ENCODE measurements around the gene SLC40A1.

The SLC40A1 gene

DNA sequence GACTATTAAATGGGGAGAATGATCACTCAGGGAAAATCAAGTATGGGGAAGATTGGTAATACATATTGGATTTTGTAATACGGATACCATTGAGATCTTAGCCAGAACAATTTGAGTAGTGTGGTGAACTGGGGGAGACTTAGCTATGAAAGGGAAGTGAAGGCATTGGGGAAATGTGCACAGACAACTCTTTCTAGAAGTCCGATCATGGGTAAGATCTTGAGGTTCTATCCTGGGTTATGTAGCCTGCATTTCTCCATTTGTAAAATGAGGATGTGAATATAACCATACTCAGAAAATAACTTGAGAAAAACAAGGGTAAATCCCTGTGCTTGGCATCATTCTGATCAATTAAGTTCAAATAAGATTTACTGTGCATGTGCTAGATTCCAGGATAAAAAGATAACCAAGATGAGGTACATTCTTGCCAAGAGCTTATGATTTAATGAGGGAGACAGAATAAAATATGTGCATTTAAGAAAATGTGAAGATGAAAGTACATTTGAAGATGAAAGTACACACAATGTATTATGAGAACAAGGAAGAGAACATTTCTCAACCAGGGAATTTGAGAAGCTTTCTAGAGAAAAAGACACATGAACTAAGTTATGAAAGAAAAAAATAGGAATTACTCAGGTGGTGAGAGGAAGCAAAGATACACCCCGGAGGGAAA is 49.5 kb downstream of the SLC40A1 start:
- Mint-ChIP-seq H3K4me3 (no peak overlapping the region), H3K36me3 (no peaks in the 10 kb centered on the region), H3K27me3 (peaks cover 15% of the 10 kb centered on the region), H3K4me1 (no peaks in the 10 kb centered on the region), H3K27ac (no peak overlapping the region), H3K9me3 (peaks cover 1% of the 10 kb centered on the region)
- ATAC-seq (ENCODE audit: low read depth) (no peak), DNase-seq (ENCODE audit: low spot score in 2 of 2) (no peak)

GRCh38 chr2:189528617-189529016 is 52.0 kb downstream of the SLC40A1 start:
- no peaks in the 10 kb centered on the region for H3K4me1 Mint-ChIP-seq
- no peak for DNase-seq (ENCODE audit: low spot score in 2 of 2)
- peaks cover 13% of the 10 kb centered on the region for H3K27me3 Mint-ChIP-seq
- ATAC-seq (ENCODE audit: low read depth) = no peak
- no peak overlapping the region for H3K4me3 Mint-ChIP-seq
- H3K9me3 Mint-ChIP-seq = no peaks in the 10 kb centered on the region
- no peaks in the 10 kb centered on the region for H3K36me3 Mint-ChIP-seq
- no peak overlapping the region for H3K27ac Mint-ChIP-seq

DNA sequence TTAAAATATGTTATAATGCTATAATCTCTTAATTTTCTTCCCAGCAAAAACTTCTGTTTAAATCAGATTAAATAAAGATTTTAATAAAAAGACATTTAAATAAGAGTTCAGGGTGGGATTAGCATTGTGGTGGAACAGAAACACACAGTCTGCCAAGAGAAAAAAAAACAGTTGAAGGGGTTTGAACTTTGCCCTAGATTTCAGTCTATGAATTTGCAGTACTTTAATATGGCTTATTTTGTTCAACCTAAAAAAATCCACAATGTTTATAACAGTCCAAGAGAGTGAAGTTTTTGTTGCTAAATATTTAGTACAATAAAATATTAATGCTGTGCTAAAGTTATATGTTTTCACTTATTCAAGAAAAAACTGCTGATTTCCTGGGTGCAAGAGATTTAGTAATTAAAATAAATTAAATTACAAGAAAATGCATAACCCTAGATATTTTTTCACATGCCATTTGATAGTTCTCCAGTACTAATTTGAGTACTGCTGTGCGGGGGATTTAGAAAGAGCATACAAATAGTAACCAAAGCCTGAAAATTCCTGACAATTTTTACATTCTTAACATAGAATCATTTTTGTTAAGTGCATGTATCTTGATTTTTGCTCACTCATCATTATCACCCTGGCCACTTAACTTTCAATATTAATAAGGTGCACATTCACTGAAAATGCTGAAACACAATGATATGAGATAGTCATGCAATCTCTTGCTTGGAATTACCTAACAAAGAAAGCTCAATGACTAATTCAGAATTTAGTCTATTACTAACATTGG is 52.6 kb downstream of the SLC40A1 start:
- H3K27ac Mint-ChIP-seq = no peak overlapping the region
- no peaks in the 10 kb centered on the region for H3K4me1 Mint-ChIP-seq
- no peaks in the 10 kb centered on the region for H3K9me3 Mint-ChIP-seq
- peaks cover 13% of the 10 kb centered on the region for H3K27me3 Mint-ChIP-seq
- no peak overlapping the region for H3K4me3 Mint-ChIP-seq
- DNase-seq (ENCODE audit: low spot score in 2 of 2) (no peak), ATAC-seq (ENCODE audit: low read depth) (no peak)
- H3K36me3 Mint-ChIP-seq = no peaks in the 10 kb centered on the region

GRCh38 chr2:189527041-189527750 is 53.4 kb downstream of the SLC40A1 start:
- no peak overlapping the region for H3K27ac Mint-ChIP-seq
- ATAC-seq (ENCODE audit: low read depth) (no peak), DNase-seq (ENCODE audit: low spot score in 2 of 2) (no peak)
- no peaks in the 10 kb centered on the region for H3K36me3 Mint-ChIP-seq
- H3K4me3 Mint-ChIP-seq = no peak overlapping the region
- H3K27me3 Mint-ChIP-seq = peaks cover 13% of the 10 kb centered on the region
- H3K4me1 Mint-ChIP-seq = no peaks in the 10 kb centered on the region
- no peaks in the 10 kb centered on the region for H3K9me3 Mint-ChIP-seq

GRCh38 chr2:189526241-189526640 is 54.3 kb downstream of the SLC40A1 start:
- Mint-ChIP-seq H3K4me1 (no peaks in the 10 kb centered on the region), H3K27me3 (peaks cover 13% of the 10 kb centered on the region), H3K9me3 (no peaks in the 10 kb centered on the region), H3K4me3 (no peak overlapping the region), H3K27ac (no peak overlapping the region), H3K36me3 (no peaks in the 10 kb centered on the region)
- no peak for DNase-seq (ENCODE audit: low spot score in 2 of 2)
- ATAC-seq (ENCODE audit: low read depth) = no peak

DNA sequence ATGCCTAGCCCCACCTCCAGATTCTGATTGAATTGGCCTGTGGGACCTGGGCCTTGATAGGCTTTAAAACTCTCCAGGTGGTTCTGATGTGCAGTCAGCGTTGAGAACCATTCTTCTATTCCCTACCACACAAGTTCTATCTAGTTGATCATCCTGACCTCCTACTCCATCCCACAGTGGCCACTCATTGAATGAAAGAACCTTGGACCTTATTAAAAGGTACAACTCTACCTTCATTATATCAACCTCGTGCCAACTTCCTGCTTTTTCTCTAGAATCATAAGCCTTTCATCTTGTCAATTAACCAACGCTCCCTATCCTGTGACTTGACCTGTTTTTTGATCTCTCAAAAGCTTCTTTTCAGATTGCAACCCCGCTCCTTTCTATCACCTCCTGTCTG is 55.8 kb downstream of the SLC40A1 start:
- H3K36me3 Mint-ChIP-seq = no peaks in the 10 kb centered on the region
- no peaks in the 10 kb centered on the region for H3K4me1 Mint-ChIP-seq
- DNase-seq (ENCODE audit: low spot score in 2 of 2) (no peak), ATAC-seq (ENCODE audit: low read depth) (no peak)
- H3K9me3 Mint-ChIP-seq = no peaks in the 10 kb centered on the region
- no peak overlapping the region for H3K4me3 Mint-ChIP-seq
- H3K27ac Mint-ChIP-seq = no peak overlapping the region
- H3K27me3 Mint-ChIP-seq = peaks cover 8% of the 10 kb centered on the region

DNA sequence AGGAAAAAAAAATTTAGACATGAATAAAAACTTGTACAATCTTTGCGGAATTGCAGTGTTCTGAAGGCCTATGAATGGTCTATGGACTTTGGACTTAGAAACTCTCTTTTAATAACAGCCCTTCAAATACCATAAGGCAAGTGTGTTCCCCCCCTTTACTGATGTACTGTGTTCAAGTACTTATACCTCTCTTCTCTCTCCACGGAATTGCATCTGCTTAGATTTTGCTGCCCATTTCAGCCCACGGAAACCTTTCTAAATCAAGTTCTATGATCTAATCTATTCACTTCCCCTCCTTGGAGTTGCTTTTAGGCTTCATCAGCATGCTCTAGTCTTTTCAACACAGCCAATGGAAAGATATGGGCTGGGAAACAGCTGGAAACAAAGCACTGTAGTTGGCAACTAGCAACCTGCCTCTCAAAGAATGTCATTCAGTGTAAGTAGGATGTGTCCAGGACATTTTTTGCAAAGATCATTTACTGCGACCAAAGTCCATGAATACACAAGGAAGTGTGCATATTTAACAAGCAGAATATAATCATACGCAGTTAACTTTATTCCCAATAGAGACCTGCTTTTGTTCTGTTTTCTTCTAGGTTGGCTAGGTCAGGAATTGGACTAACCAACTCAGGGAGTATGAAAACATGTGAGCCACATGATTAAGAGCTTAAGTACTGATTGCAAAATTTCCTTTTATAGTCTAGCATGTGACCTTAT is 58.0 kb downstream of the SLC40A1 start:
- H3K9me3 Mint-ChIP-seq = no peaks in the 10 kb centered on the region
- no peak for DNase-seq (ENCODE audit: low spot score in 2 of 2)
- no peaks in the 10 kb centered on the region for H3K36me3 Mint-ChIP-seq
- no peak overlapping the region for H3K27ac Mint-ChIP-seq
- H3K4me1 Mint-ChIP-seq = no peaks in the 10 kb centered on the region
- ATAC-seq (ENCODE audit: low read depth) = no peak
- no peak overlapping the region for H3K4me3 Mint-ChIP-seq
- H3K27me3 Mint-ChIP-seq = peaks cover 8% of the 10 kb centered on the region

DNA sequence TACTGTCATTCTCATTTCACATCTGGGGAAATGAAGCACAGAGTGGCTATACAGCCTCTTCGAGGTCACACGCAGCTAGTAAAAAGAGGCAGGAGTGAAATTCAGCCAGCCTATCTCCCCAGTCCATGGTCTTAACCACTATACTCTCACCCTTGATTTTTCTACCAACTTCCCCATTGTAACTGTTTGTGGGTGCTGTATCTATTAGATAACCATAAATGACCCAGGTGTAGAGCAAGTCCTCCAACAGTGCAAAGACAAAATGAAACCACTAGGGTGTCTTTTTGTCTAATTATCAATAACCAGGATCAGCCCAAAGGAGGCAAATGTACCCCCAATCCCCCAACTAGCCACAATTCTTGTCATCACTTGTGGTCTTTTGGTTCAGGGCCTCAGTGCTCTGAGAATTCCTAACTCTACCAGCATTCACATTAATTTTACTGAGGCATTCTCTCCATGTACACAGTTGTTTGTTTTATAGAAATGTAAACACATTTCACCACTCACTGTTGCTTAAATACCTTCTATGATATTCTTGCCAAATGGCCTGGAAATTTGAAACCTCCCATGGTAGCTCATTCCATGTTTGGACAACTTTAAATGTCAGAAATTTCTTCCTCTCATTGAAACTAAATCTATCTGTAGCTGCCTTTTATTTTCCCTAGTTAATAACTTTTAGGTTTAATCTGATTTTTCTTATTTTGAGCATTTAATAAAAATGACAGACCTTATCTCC is 58.7 kb downstream of the SLC40A1 start:
- H3K36me3 Mint-ChIP-seq = no peaks in the 10 kb centered on the region
- H3K4me3 Mint-ChIP-seq = no peak overlapping the region
- no peak for ATAC-seq (ENCODE audit: low read depth)
- H3K27me3 Mint-ChIP-seq = peaks cover 8% of the 10 kb centered on the region
- H3K4me1 Mint-ChIP-seq = no peaks in the 10 kb centered on the region
- peaks cover 5% of the 10 kb centered on the region for H3K9me3 Mint-ChIP-seq
- no peak for DNase-seq (ENCODE audit: low spot score in 2 of 2)
- H3K27ac Mint-ChIP-seq = no peak overlapping the region

DNA sequence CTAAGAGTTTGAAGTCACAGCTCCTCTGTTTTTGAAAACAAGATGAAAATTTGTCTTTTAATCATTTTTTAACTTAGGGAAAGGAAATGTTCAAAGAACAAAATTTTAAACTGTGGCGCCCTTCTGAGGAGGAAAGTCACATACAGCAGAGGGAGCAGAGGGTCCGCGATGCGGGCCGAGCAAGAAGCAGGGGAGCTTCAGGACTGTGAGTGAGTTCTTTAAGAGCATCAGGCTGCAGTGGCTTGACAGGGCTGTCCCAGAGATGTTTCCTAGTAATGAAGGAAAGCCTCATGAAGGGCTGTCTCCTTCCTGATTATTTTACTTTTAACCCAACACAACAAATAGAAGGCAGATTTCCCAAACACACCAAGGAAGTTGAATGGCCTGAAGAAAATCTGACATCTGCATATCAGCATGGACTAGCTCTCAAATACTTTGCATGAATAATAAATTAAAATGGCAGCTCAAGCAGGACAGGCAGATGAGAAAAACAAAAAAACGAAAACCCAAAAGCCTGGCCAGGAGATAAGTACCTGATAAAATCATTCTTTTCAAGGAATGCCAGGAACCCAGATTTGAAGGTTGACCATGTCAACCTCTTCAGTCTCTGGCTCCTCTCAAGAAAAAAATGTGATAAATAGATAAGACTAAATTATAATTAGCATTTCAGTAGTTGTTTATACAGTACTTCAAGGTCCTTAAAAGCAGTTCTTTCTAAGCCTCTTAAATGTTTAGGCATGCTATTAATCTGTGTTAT is 60.8 kb downstream of the SLC40A1 start:
- H3K4me3 Mint-ChIP-seq = no peak overlapping the region
- H3K27me3 Mint-ChIP-seq = peaks cover 4% of the 10 kb centered on the region
- no peaks in the 10 kb centered on the region for H3K4me1 Mint-ChIP-seq
- H3K9me3 Mint-ChIP-seq = peaks cover 5% of the 10 kb centered on the region
- DNase-seq (ENCODE audit: low spot score in 2 of 2) (no peak), ATAC-seq (ENCODE audit: low read depth) (no peak)
- no peak overlapping the region for H3K27ac Mint-ChIP-seq
- H3K36me3 Mint-ChIP-seq = no peaks in the 10 kb centered on the region

DNA sequence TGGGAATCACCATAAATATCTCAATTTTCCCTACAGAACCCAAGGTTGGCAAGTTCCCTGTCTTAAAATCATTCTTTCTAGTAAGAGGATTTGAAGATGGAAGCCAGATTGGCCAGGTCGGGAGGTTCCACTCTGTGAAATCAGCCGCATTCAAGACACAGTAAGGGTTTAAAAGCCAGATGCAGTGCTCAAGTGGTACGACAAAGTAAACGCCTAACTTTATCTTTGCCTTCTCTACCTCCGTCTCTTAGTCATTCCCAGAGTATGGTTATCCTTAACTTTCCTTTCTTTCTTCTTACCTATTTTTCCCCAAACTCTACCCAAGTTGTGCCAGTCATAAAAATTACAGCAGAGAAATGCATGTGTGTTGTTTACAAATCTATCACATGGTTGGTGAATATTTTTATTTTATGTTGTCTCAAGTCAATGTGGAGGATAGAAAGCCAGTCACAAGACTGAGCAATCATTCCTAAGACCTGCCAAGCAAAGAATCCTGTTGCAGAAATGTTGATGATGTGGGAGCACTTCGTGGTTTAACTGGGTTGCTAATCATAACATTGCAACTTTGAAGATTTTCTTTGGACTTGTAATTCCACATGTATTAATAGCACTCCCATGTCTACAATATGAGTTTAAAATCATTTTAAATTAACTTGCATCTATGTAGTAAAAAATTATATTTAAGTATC is 62.6 kb downstream of the SLC40A1 start:
- H3K4me3 Mint-ChIP-seq = no peak overlapping the region
- no peak overlapping the region for H3K27ac Mint-ChIP-seq
- peaks cover 8% of the 10 kb centered on the region for H3K27me3 Mint-ChIP-seq
- no peak for DNase-seq (ENCODE audit: low spot score in 2 of 2)
- peaks cover 5% of the 10 kb centered on the region for H3K9me3 Mint-ChIP-seq
- H3K4me1 Mint-ChIP-seq = no peaks in the 10 kb centered on the region
- no peaks in the 10 kb centered on the region for H3K36me3 Mint-ChIP-seq
- ATAC-seq (ENCODE audit: low read depth) = no peak

- DNase-seq (ENCODE audit: low spot score in 2 of 2) = no peak
- no peak for ATAC-seq (ENCODE audit: low read depth)
- Mint-ChIP-seq H3K36me3 (no peaks in the 10 kb centered on the region), H3K27ac (no peak overlapping the region), H3K4me1 (no peaks in the 10 kb centered on the region), H3K27me3 (peaks cover 8% of the 10 kb centered on the region), H3K9me3 (peaks cover 5% of the 10 kb centered on the region), H3K4me3 (no peak overlapping the region)
These were observed 64.0 kb downstream of the SLC40A1 start for GRCh38 chr2:189516546-189516945.

DNA sequence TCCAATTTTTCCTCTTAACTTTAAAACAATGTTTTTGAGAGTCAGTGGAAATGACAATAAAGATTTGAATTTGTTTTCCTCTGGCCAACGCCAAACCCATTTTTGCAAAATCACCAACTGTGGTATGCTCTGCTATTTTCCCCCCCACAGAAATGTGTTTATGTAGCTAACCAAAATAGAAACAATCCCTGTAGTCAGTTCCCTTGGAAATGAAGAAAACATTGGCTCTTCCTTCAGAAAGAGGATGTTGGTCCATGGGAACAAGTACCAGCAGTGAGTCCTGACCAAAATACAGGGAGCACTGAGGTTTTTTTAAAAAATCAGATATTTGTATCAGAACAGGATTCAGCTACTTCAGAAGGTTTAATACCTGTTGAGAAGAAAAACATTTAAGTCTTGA is 65.3 kb downstream of the SLC40A1 start:
- ATAC-seq (ENCODE audit: low read depth) = no peak
- Mint-ChIP-seq H3K27me3 (peaks cover 8% of the 10 kb centered on the region), H3K9me3 (peaks cover 5% of the 10 kb centered on the region), H3K4me1 (no peaks in the 10 kb centered on the region), H3K27ac (no peak overlapping the region), H3K36me3 (no peaks in the 10 kb centered on the region), H3K4me3 (no peak overlapping the region)
- DNase-seq (ENCODE audit: low spot score in 2 of 2) = no peak

Measured in memory B cell (primary cell).